ENCODE data around the gene PLEK2. TPM values are rescaled to one million over a fixed set of nuclear protein-coding genes. Genes with fewer than 3 reads are reported as not detected.

Gene PLEK2
- total RNA-seq, 2 donors from 2014 or later: 71.6 to 84.0 TPM

GRCh38 chr14:67389811-67390534 is 22.0 kb downstream of the PLEK2 start:
- intact Hi-C loops (cut with DNase I): no loop called here
- no peaks in the 10 kb centered on the region for H3K9me3 ChIP-seq
- H3K27me3 ChIP-seq: no peaks in the 10 kb centered on the region
- TF ChIP-seq CTCF (IDR thresholded peaks at IDR 0.05): no peak
- H3K27ac ChIP-seq: no peak overlapping the region
- no peak overlapping the region for H3K9ac ChIP-seq (ENCODE audit: low read depth in 2 of 2, low read length in 2 of 2)
- H3K4me3 ChIP-seq: no peak overlapping the region
- H3K36me3 ChIP-seq: peaks cover 5% of the 10 kb centered on the region
- H3K4me1 ChIP-seq: peaks cover 4% of the 10 kb centered on the region
- DNase-seq: no peak

GRCh38 chr14:67389275-67389674 is 22.7 kb downstream of the PLEK2 start:
- Histone ChIP-seq H3K27me3 (no peaks in the 10 kb centered on the region), H3K9me3 (no peaks in the 10 kb centered on the region), H3K27ac (no peak overlapping the region), H3K36me3 (peaks cover 5% of the 10 kb centered on the region), H3K4me1 (peaks cover 4% of the 10 kb centered on the region), H3K4me3 (no peak overlapping the region), H3K9ac (ENCODE audit: low read depth in 2 of 2, low read length in 2 of 2) (no peak overlapping the region)
- DNase-seq: no peak
- TF ChIP-seq CTCF (IDR thresholded peaks at IDR 0.05): no peak
- intact Hi-C loops (cut with DNase I): no loop called here

GRCh38 chr14:67387195-67387594 is 24.8 kb downstream of the PLEK2 start:
- Histone ChIP-seq H3K4me1 (peaks cover 4% of the 10 kb centered on the region), H3K4me3 (no peak overlapping the region), H3K27ac (no peak overlapping the region), H3K9ac (ENCODE audit: low read depth in 2 of 2, low read length in 2 of 2) (no peak overlapping the region), H3K27me3 (no peaks in the 10 kb centered on the region), H3K36me3 (peaks cover 11% of the 10 kb centered on the region), H3K9me3 (no peaks in the 10 kb centered on the region)
- no peak for DNase-seq
- no peak for TF ChIP-seq CTCF (IDR thresholded peaks at IDR 0.05)
- intact Hi-C loops (cut with DNase I): no loop called here

- Histone ChIP-seq H3K4me1 (peaks cover 4% of the 10 kb centered on the region), H3K4me3 (no peak overlapping the region), H3K9ac (ENCODE audit: low read depth in 2 of 2, low read length in 2 of 2) (no peak overlapping the region), H3K9me3 (no peaks in the 10 kb centered on the region), H3K27ac (no peak overlapping the region), H3K36me3 (peaks cover 19% of the 10 kb centered on the region), H3K27me3 (no peaks in the 10 kb centered on the region)
- no peak for TF ChIP-seq CTCF (IDR thresholded peaks at IDR 0.05)
- intact Hi-C loops (cut with DNase I): no loop called here
- DNase-seq: no peak
Observed at GRCh38 chr14:67385618-67386017, 26.3 kb downstream of the PLEK2 start.

GRCh38 chr14:67385120-67385519 is 26.8 kb downstream of the PLEK2 start:
- no peak for DNase-seq
- no peak overlapping the region for H3K9ac ChIP-seq (ENCODE audit: low read depth in 2 of 2, low read length in 2 of 2)
- peaks cover 19% of the 10 kb centered on the region for H3K36me3 ChIP-seq
- TF ChIP-seq CTCF (IDR thresholded peaks at IDR 0.05): no peak
- peaks cover 4% of the 10 kb centered on the region for H3K4me1 ChIP-seq
- no peak overlapping the region for H3K4me3 ChIP-seq
- intact Hi-C loops (cut with DNase I): no loop called here
- H3K27me3 ChIP-seq: no peaks in the 10 kb centered on the region
- no peak overlapping the region for H3K27ac ChIP-seq
- no peaks in the 10 kb centered on the region for H3K9me3 ChIP-seq

Data from colonic mucosa (tissue), 4 donors.